SU-DHL-6 (cell line): ENCODE results near the gene PTPN11.
"Not testable (repeated sequence)": the region's sequence is repeated elsewhere in the genome, so short reads cannot be mapped to it uniquely, and the experiment has no call there.

Experiments
- EZH2phosphoT487 ChIP-seq: fragments of 200-600 bp; sonication (generic), shearing (Covaris generic); conservative IDR thresholded peaks from 2 replicates; pipeline ENCODE4 v1.6.1; 2018; ENCODE audit warnings: mild to moderate bottlenecking, antibody characterized with exemption, low read length, moderate library complexity, mixed read lengths
- TF ChIP-seq, protein P1 (sequence below): fragments of 200-600 bp; sonication (generic); IDR thresholded peaks from one replicate; pipeline ENCODE4 v1.5.1; 2017; ENCODE audit warnings: antibody characterized with exemption, mild to moderate bottlenecking, low read length, moderate library complexity; ENCODE audit not compliant: insufficient read depth, poor library complexity, severe bottlenecking

- TF ChIP-seq, protein P1, sequence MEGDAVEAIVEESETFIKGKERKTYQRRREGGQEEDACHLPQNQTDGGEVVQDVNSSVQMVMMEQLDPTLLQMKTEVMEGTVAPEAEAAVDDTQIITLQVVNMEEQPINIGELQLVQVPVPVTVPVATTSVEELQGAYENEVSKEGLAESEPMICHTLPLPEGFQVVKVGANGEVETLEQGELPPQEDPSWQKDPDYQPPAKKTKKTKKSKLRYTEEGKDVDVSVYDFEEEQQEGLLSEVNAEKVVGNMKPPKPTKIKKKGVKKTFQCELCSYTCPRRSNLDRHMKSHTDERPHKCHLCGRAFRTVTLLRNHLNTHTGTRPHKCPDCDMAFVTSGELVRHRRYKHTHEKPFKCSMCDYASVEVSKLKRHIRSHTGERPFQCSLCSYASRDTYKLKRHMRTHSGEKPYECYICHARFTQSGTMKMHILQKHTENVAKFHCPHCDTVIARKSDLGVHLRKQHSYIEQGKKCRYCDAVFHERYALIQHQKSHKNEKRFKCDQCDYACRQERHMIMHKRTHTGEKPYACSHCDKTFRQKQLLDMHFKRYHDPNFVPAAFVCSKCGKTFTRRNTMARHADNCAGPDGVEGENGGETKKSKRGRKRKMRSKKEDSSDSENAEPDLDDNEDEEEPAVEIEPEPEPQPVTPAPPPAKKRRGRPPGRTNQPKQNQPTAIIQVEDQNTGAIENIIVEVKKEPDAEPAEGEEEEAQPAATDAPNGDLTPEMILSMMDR: not testable (repeated sequence)
- not testable (repeated sequence) for TF ChIP-seq EZH2phosphoT487
These were observed 3.3 kb upstream of the PTPN11 start for GRCh38 chr12:112415457-112415856.
